ENCODE measurements around the gene ZNF41. TPM values are rescaled to one million over a fixed set of nuclear protein-coding genes. Genes with fewer than 3 reads are reported as not detected.

ZNF41 gene
- total and polyA plus RNA-seq, 2 of the 8 experiments (the other 6 are each of a cell fraction or from before 2014, with no cell fraction given): 1.8 to 5.3 TPM

DNA sequence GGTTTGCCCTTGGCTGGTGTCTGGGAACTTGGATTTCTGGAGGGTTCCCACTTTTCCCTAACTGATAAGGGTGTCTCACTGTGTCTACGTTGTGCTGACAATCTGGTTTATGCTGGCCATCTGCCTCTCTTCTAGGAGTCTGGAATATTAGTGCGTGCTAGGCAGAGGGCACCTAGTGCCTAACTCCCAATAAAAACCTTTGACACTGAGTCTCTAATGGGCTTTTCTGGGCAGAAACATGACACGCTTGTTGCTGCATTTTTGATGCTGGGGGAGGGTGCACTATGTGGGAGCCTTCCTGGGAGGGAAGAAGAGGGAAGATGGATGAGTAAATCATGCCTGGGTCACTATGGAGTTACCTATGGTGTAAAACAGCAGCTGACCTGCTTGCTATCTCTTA, 16.3 kb upstream of the ZNF41 start:
- no peak overlapping the region for H3K27ac ChIP-seq (ENCODE audit: low read depth, low read length)
- ChIA-PET POLR2A (ENCODE audit: partially characterized antibody) (interaction anchor here (0.9 to 1.3 kb wide), 2 partner anchors 14 to 75 kb away, joined by 3 read pairs; no protein-coding TSS in a partner anchor), CTCF (ENCODE audit: partially characterized antibody) (interaction anchor here (0.7 to 4.6 kb wide), 4 partner anchors 8 to 109 kb away, joined by 3 to 33 read pairs (median 4); no protein-coding TSS in a partner anchor)
- no peak overlapping the region for H2BK120ac ChIP-seq (replicated peaks; ENCODE audit: low read depth, low read length)
- DNase-seq (ENCODE audit: low read depth in 1 of 2, low spot score in 2 of 2) (no peak), FAIRE-seq (no peak)
- no peak overlapping the region for H2BK12ac ChIP-seq (ENCODE audit: low read depth, low read length)
- no peak overlapping the region for H3K4ac ChIP-seq (replicated peaks; ENCODE audit: insufficient read length, low read depth, low read length)
- no peak overlapping the region; the same call in 1 of the 2 replicates for H4K8ac ChIP-seq (ENCODE audit: extremely low read depth, insufficient read depth, low read length)
- no peak overlapping the region for H3K4me2 ChIP-seq (ENCODE audit: insufficient read depth in 1 of 2, low read depth in 2 of 2, low read length in 2 of 2)
- H4K20me1 ChIP-seq (replicated peaks in 1 of 2; ENCODE audit: control insufficient read depth in 1 of 2, insufficient read depth in 2 of 2, low read length in 2 of 2): no peaks in the 10 kb centered on the region
- no peak overlapping the region for H2BK15ac ChIP-seq (ENCODE audit: low read length)
- H2BK20ac ChIP-seq (ENCODE audit: low read length): no peak overlapping the region
- no peaks in the 10 kb centered on the region for H3K79me2 ChIP-seq (ENCODE audit: control insufficient read depth in 1 of 2, insufficient read depth in 2 of 2, low read length in 2 of 2)
- no peaks in the 10 kb centered on the region for H3K9me3 ChIP-seq (ENCODE audit: insufficient read depth in 2 of 2, low read depth in 1 of 2, low read length in 1 of 2)
- no peak overlapping the region for H2AK5ac ChIP-seq (ENCODE audit: low read depth, low read length)
- H3K14ac ChIP-seq (ENCODE audit: insufficient read length): no peak overlapping the region
- H2BK5ac ChIP-seq (ENCODE audit: low read depth, low read length): no peak overlapping the region
- no peak overlapping the region for H3K56ac ChIP-seq (replicated peaks; ENCODE audit: insufficient read length, low read depth, low read length)
- no peaks in the 10 kb centered on the region for H3K23me2 ChIP-seq (ENCODE audit: low read depth, low read length)
- H3K27me3 ChIP-seq (replicated peaks in 1 of 4; ENCODE audit: control insufficient read depth in 3 of 4, extremely low read depth in 1 of 4, insufficient read depth in 3 of 4, low read length in 3 of 4): no peaks in the 10 kb centered on the region
- no peak overlapping the region for H3K18ac ChIP-seq (ENCODE audit: extremely low read depth, low read length)
- H4K91ac ChIP-seq (replicated peaks; ENCODE audit: insufficient read length, low read length): no peak overlapping the region
- no peaks in the 10 kb centered on the region for H3K79me1 ChIP-seq (ENCODE audit: low read depth, low read length)
- H3K4me1 ChIP-seq (replicated peaks in 1 of 4; ENCODE audit: control insufficient read depth in 3 of 4, insufficient read depth in 4 of 4, low read length in 3 of 4): peaks cover 0 to 12% (median 8%) of the 10 kb centered on the region in 4 experiments; a peak in 3 of 7 replicates
- H2AFZ ChIP-seq (ENCODE audit: low read length): no peak overlapping the region
- no peaks in the 10 kb centered on the region for H3K36me3 ChIP-seq (ENCODE audit: control insufficient read depth in 2 of 4, insufficient read depth in 4 of 4, low read length in 3 of 4)
- WGBS, 2 experiments (ENCODE audit: extremely low coverage in 1 of 2, insufficient coverage in 1 of 2, insufficient read length in 1 of 2, insufficient replicate concordance in 2 of 2, low coverage in 1 of 2, low lambda C conversion rate in 2 of 2, missing lambda C conversion rate in 1 of 2): 81% methylated on average over 3 of the region's 3 CpGs; no CpG with 5 or more reads in 1 of the 2 experiments
- H3K9ac ChIP-seq (replicated peaks in 1 of 4; ENCODE audit: extremely low read depth in 1 of 4, low read depth in 3 of 4, low read length in 3 of 4): no peak overlapping the region
- H4K5ac ChIP-seq (ENCODE audit: insufficient read length, low read depth, low read length): no peak overlapping the region
- H3K23ac ChIP-seq (ENCODE audit: insufficient read length): no peak overlapping the region
- H3K4me3 ChIP-seq (ENCODE audit: extremely low read depth in 1 of 4, insufficient read depth in 2 of 4, low read depth in 3 of 4, low read length in 4 of 4): no peak overlapping the region
- TF ChIP-seq SP4 (IDR thresholded peaks at IDR 0.05; ENCODE audit: low read length) (no peak), RBBP5 (IDR thresholded peaks at IDR 0.05; ENCODE audit: borderline replicate concordance, low read depth, low read length) (no peak), RNF2 (IDR thresholded peaks at IDR 0.05; ENCODE audit: borderline replicate concordance, low read depth, low read length, missing control alignments, poor library complexity, severe bottlenecking) (no peak), SIN3A (conservative IDR thresholded peaks at IDR 0.05 in 1 of 2, IDR thresholded peaks at IDR 0.05 in 1 of 2; ENCODE audit: low read depth in 1 of 2, low read length in 2 of 2) (no peak), RAD21 (IDR thresholded peaks at IDR 0.05 in 1 of 2, conservative IDR thresholded peaks at IDR 0.05 in 1 of 2; ENCODE audit: low read depth in 2 of 2, low read length in 2 of 2) (no peak), BCL11A (IDR thresholded peaks at IDR 0.05; ENCODE audit: low read depth in 2 of 2, low read length in 2 of 2) (no peak), EZH2 (IDR thresholded peaks at IDR 0.05; ENCODE audit: low read depth, low read length, severe bottlenecking) (no peak), ZNF274 (IDR thresholded peaks at IDR 0.05; ENCODE audit: borderline replicate concordance, extremely low read depth, low read length) (no peak), POLR2A (IDR thresholded peaks at IDR 0.05; ENCODE audit: control extremely low read depth in 1 of 2, low read depth in 2 of 2, low read length in 2 of 2) (no peak), JUN (IDR thresholded peaks at IDR 0.05; ENCODE audit: low read depth, low read length) (no peak), KDM4A (IDR thresholded peaks at IDR 0.05; ENCODE audit: low read depth, low read length, severe bottlenecking) (no peak), SIX5 (IDR thresholded peaks at IDR 0.05; ENCODE audit: low read depth, low read length) (no peak), CHD2 (IDR thresholded peaks at IDR 0.05; ENCODE audit: low read length) (no peak), RXRA (IDR thresholded peaks at IDR 0.05; ENCODE audit: insufficient read depth, low read depth, low read length) (no peak)

All from H1 (cell line).